Measurements from ENCODE around the gene SMAP2. TPM values are rescaled to one million over a fixed set of nuclear protein-coding genes. Genes with fewer than 3 reads are reported as not detected.

Gene SMAP2
- polyA plus RNA-seq, 1 donor (not counting 4 experiments of a cell fraction or from before 2014, with no cell fraction given): 13.2 TPM

- FAIRE-seq (no peak), DNase-seq (ENCODE audit: low read depth, low spot score) (no peak)
- no peaks in the 10 kb centered on the region for H4K20me1 ChIP-seq (ENCODE audit: control insufficient read depth, extremely low read depth, insufficient read depth, low read length)
- TF ChIP-seq, protein P1, sequence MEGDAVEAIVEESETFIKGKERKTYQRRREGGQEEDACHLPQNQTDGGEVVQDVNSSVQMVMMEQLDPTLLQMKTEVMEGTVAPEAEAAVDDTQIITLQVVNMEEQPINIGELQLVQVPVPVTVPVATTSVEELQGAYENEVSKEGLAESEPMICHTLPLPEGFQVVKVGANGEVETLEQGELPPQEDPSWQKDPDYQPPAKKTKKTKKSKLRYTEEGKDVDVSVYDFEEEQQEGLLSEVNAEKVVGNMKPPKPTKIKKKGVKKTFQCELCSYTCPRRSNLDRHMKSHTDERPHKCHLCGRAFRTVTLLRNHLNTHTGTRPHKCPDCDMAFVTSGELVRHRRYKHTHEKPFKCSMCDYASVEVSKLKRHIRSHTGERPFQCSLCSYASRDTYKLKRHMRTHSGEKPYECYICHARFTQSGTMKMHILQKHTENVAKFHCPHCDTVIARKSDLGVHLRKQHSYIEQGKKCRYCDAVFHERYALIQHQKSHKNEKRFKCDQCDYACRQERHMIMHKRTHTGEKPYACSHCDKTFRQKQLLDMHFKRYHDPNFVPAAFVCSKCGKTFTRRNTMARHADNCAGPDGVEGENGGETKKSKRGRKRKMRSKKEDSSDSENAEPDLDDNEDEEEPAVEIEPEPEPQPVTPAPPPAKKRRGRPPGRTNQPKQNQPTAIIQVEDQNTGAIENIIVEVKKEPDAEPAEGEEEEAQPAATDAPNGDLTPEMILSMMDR (optimal IDR thresholded peaks at IDR 0.05 in 1 of 3, IDR thresholded peaks at IDR 0.05 in 1 of 3, conservative IDR thresholded peaks at IDR 0.05 in 1 of 3; ENCODE audit: extremely low read depth in 1 of 3, insufficient read depth in 2 of 3, low read length in 3 of 3): no peak
- no peak for TF ChIP-seq EZH2 (IDR thresholded peaks at IDR 0.05; ENCODE audit: low read length)
- H3K4me2 ChIP-seq (ENCODE audit: control insufficient read depth, extremely low read depth, insufficient read depth, low read depth, low read length): peak overlapping the region; percentile 19
- H2AFZ ChIP-seq (ENCODE audit: control insufficient read depth, low read length): peak overlapping the region; percentile 30
- no peak overlapping the region for H3K9ac ChIP-seq (ENCODE audit: control insufficient read depth, extremely low read depth, insufficient read depth, low read length)
- no peaks in the 10 kb centered on the region for H3K79me2 ChIP-seq (ENCODE audit: control insufficient read depth, insufficient read depth, low read length)
- peaks cover 3% of the 10 kb centered on the region for H3K27me3 ChIP-seq (ENCODE audit: control insufficient read depth, extremely low read depth, insufficient read depth, low read length)
- no peaks in the 10 kb centered on the region for H3K36me3 ChIP-seq (ENCODE audit: control insufficient read depth in 2 of 2, extremely low read depth in 1 of 2, insufficient read depth in 2 of 2, low read length in 2 of 2)
- dilution Hi-C loops (cut with MboI; ENCODE audit: extremely low pct_ligation_motif_present, low sequenced_read_pairs): no loop called here
- H3K4me1 ChIP-seq (ENCODE audit: control insufficient read depth, extremely low read depth, insufficient read depth, low read length): no peaks in the 10 kb centered on the region
- no peaks in the 10 kb centered on the region for H3K9me3 ChIP-seq (ENCODE audit: control insufficient read depth, low read depth, low read length)
- no peaks in the 10 kb centered on the region for H3K9me1 ChIP-seq (ENCODE audit: control insufficient read depth, extremely low read depth, insufficient read depth, low read length)
- H3K27ac ChIP-seq (ENCODE audit: control insufficient read depth, insufficient read depth, low read length): no peak overlapping the region
- no peak overlapping the region for H3K4me3 ChIP-seq (ENCODE audit: control insufficient read depth in 2 of 3, extremely low read depth in 1 of 3, insufficient read depth in 2 of 3, low read depth in 1 of 3, low read length in 3 of 3)
Observed at GRCh38 chr1:40344597-40344996, 28.9 kb upstream of the SMAP2 start.

- no peak overlapping the region for H3K9ac ChIP-seq (ENCODE audit: control insufficient read depth, extremely low read depth, insufficient read depth, low read length)
- no peak overlapping the region for H2AFZ ChIP-seq (ENCODE audit: control insufficient read depth, low read length)
- H3K36me3 ChIP-seq (ENCODE audit: control insufficient read depth in 2 of 2, extremely low read depth in 1 of 2, insufficient read depth in 2 of 2, low read length in 2 of 2): no peaks in the 10 kb centered on the region
- no peaks in the 10 kb centered on the region for H4K20me1 ChIP-seq (ENCODE audit: control insufficient read depth, extremely low read depth, insufficient read depth, low read length)
- no peak overlapping the region for H3K4me3 ChIP-seq (ENCODE audit: control insufficient read depth in 2 of 3, extremely low read depth in 1 of 3, insufficient read depth in 2 of 3, low read depth in 1 of 3, low read length in 3 of 3)
- H3K79me2 ChIP-seq (ENCODE audit: control insufficient read depth, insufficient read depth, low read length): no peaks in the 10 kb centered on the region
- no peaks in the 10 kb centered on the region for H3K4me1 ChIP-seq (ENCODE audit: control insufficient read depth, extremely low read depth, insufficient read depth, low read length)
- FAIRE-seq (no peak), DNase-seq (ENCODE audit: low read depth, low spot score) (no peak)
- no peaks in the 10 kb centered on the region for H3K9me1 ChIP-seq (ENCODE audit: control insufficient read depth, extremely low read depth, insufficient read depth, low read length)
- no peaks in the 10 kb centered on the region for H3K9me3 ChIP-seq (ENCODE audit: control insufficient read depth, low read depth, low read length)
- dilution Hi-C loops (cut with MboI; ENCODE audit: extremely low pct_ligation_motif_present, low sequenced_read_pairs): no loop called here
- H3K27ac ChIP-seq (ENCODE audit: control insufficient read depth, insufficient read depth, low read length): no peak overlapping the region
- no peaks in the 10 kb centered on the region for H3K27me3 ChIP-seq (ENCODE audit: control insufficient read depth, extremely low read depth, insufficient read depth, low read length)
- TF ChIP-seq EZH2 (IDR thresholded peaks at IDR 0.05; ENCODE audit: low read length): no peak
- TF ChIP-seq, protein P1 (optimal IDR thresholded peaks at IDR 0.05 in 1 of 3, IDR thresholded peaks at IDR 0.05 in 1 of 3, conservative IDR thresholded peaks at IDR 0.05 in 1 of 3; ENCODE audit: extremely low read depth in 1 of 3, insufficient read depth in 2 of 3, low read length in 3 of 3): no peak
- H3K4me2 ChIP-seq (ENCODE audit: control insufficient read depth, extremely low read depth, insufficient read depth, low read depth, low read length): no peak overlapping the region
Observed at GRCh38 chr1:40350391-40350790, 23.1 kb upstream of the SMAP2 start.

All from keratinocyte (primary cell).